H1 (cell line): Measurements from ENCODE around the gene L1TD1. TPM values are rescaled to one million over a fixed set of nuclear protein-coding genes. Genes with fewer than 3 reads are reported as not detected.

Experiments
- CTCF ChIA-PET: fragments of 300-600 bp; sonication (Branson Sonifier 250); formaldehyde crosslinking; loops from one replicate; lab custom pipeline; 2021; ENCODE audit not compliant: partially characterized antibody; lab: Charles Lee
- POLR2A ChIA-PET: fragments of 300-600 bp; sonication (Branson Sonifier 250); formaldehyde crosslinking; loops from one replicate; lab custom pipeline; 2021; ENCODE audit warnings: inconsistent platforms; ENCODE audit not compliant: partially characterized antibody; lab: Charles Lee
- DNase-seq, 2 experiments: peaks; one replicate each; pipeline versions ENCODE4 v3.0.0 to v3.0.0-alpha.2; 2010 to 2022; ENCODE audit warnings: low spot score in 2 of 2, low read depth in 1 of 2, mixed read lengths in 1 of 2
- FAIRE-seq: peaks from 2 replicates; lab custom pipeline; 2011; peaks lifted over from hg19 to GRCh38; lab: Jason Lieb, UNC
- H2AFZ ChIP-seq: 2 replicates; pipeline ENCODE4 v1.8.1; 2012; ENCODE audit warnings: low read length, inconsistent platforms
- H2AK5ac ChIP-seq: 2 replicates; pipeline ENCODE4 v1.6.1; 2013; ENCODE audit warnings: low read depth, low read length
- H2BK120ac ChIP-seq: replicated peaks from 2 replicates; pipeline ENCODE3; 2013; ENCODE audit warnings: low read depth, low read length, inconsistent platforms
- H2BK12ac ChIP-seq: 2 replicates; pipeline ENCODE4 v1.6.1; 2013; ENCODE audit warnings: low read depth, low read length
- H2BK15ac ChIP-seq: 2 replicates; pipeline ENCODE4 v1.6.1; 2013; ENCODE audit warnings: low read length
- H2BK20ac ChIP-seq: 2 replicates; pipeline ENCODE4 v1.6.1; 2013; ENCODE audit warnings: low read length
- H2BK5ac ChIP-seq: 2 replicates; pipeline ENCODE4 v1.6.1; 2013; ENCODE audit warnings: low read depth, low read length
- H3K14ac ChIP-seq: 2 replicates; pipeline ENCODE4 v1.6.1; 2013; ENCODE audit warnings: inconsistent platforms; ENCODE audit not compliant: insufficient read length
- H3K18ac ChIP-seq: 2 replicates; pipeline ENCODE4 v1.6.1; 2013; ENCODE audit warnings: low read length; ENCODE audit errors: extremely low read depth
- H3K23ac ChIP-seq: 2 replicates; pipeline ENCODE4 v1.6.1; 2013; ENCODE audit warnings: inconsistent platforms; ENCODE audit not compliant: insufficient read length
- H3K23me2 ChIP-seq: 2 replicates; pipeline ENCODE4 v1.6.1; 2013; ENCODE audit warnings: low read depth, low read length
- H3K27ac ChIP-seq: 2 replicates; pipeline ENCODE4 v1.6.1; 2011; ENCODE audit warnings: low read depth, low read length, inconsistent platforms
- H3K27me3 ChIP-seq, 4 experiments: replicated peaks in 1 of 4; 1 replicate in 1 of 4; 2 replicates in 3 of 4; pipeline versions ENCODE4 v1.6.1 to v1.8.1; 2011 to 2013; ENCODE audit warnings: low read length in 3 of 4, mild to moderate bottlenecking in 3 of 4, inconsistent platforms in 2 of 4, mixed read lengths in 2 of 4, moderate library complexity in 1 of 4; ENCODE audit not compliant: control insufficient read depth in 3 of 4, insufficient read depth in 3 of 4; ENCODE audit errors: extremely low read depth in 1 of 4
- H3K36me3 ChIP-seq, 4 experiments: 2 replicates each; pipeline versions ENCODE4 v1.6.1 to v1.8.1; 2011 to 2013; ENCODE audit warnings: mild to moderate bottlenecking in 4 of 4, low read length in 3 of 4, moderate library complexity in 2 of 4, control low read depth in 1 of 4, inconsistent platforms in 1 of 4; ENCODE audit not compliant: insufficient read depth in 4 of 4, control insufficient read depth in 2 of 4
- H3K4ac ChIP-seq: replicated peaks from 2 replicates; pipeline ENCODE3; 2013; ENCODE audit warnings: low read length, low read depth, mixed read lengths, inconsistent platforms; ENCODE audit not compliant: insufficient read length
- H3K4me1 ChIP-seq, 4 experiments: replicated peaks in 1 of 4; 1 replicate in 1 of 4; 2 replicates in 3 of 4; pipeline versions ENCODE4 v1.6.1 to v1.8.1; 2011 to 2013; ENCODE audit warnings: low read length in 3 of 4, inconsistent platforms in 2 of 4, mixed read lengths in 1 of 4; ENCODE audit not compliant: insufficient read depth in 4 of 4, control insufficient read depth in 3 of 4
- H3K4me2 ChIP-seq, 2 experiments: 2 replicates each; pipeline versions ENCODE4 v1.6.1 to v1.8.1; 2011 to 2013; ENCODE audit warnings: low read depth in 2 of 2, low read length in 2 of 2, control low read depth in 1 of 2, inconsistent platforms in 1 of 2, mild to moderate bottlenecking in 1 of 2; ENCODE audit not compliant: insufficient read depth in 1 of 2
- H3K4me3 ChIP-seq, 4 experiments: fragments of 200-600, 300-600 bp in 1 of 4; sonication (generic), shearing (Covaris generic), sonication (Bioruptor Twin) in 1 of 4; 2 replicates each; pipeline versions ENCODE4 v1.5.1 to v1.8.1; 2011 to 2016; ENCODE audit warnings: low read length in 4 of 4, low read depth in 3 of 4, control low read depth in 2 of 4, inconsistent platforms in 2 of 4, mild to moderate bottlenecking in 2 of 4, mixed read lengths in 1 of 4, moderate library complexity in 1 of 4; ENCODE audit not compliant: insufficient read depth in 2 of 4; ENCODE audit errors: extremely low read depth in 1 of 4
- H3K56ac ChIP-seq: replicated peaks from 2 replicates; pipeline ENCODE3; 2013; ENCODE audit warnings: low read depth, mild to moderate bottlenecking, mixed read lengths, low read length, inconsistent platforms; ENCODE audit not compliant: insufficient read length
- H3K79me1 ChIP-seq: 2 replicates; pipeline ENCODE4 v1.6.1; 2013; ENCODE audit warnings: low read depth, low read length, control low read depth
- H3K79me2 ChIP-seq, 2 experiments: 2 replicates each; pipeline versions ENCODE4 v1.6.1 to v1.8.1; 2012 to 2013; ENCODE audit warnings: low read length in 2 of 2, mild to moderate bottlenecking in 2 of 2, inconsistent platforms in 1 of 2; ENCODE audit not compliant: insufficient read depth in 2 of 2, control insufficient read depth in 1 of 2
- H3K9ac ChIP-seq, 4 experiments: replicated peaks in 1 of 4; 1 replicate in 1 of 4; 2 replicates in 3 of 4; pipeline versions ENCODE4 v1.6.1 to v1.8.1; 2011 to 2013; ENCODE audit warnings: low read depth in 3 of 4, low read length in 3 of 4, control low read depth in 2 of 4, mild to moderate bottlenecking in 2 of 4, moderate library complexity in 2 of 4, inconsistent platforms in 1 of 4; ENCODE audit errors: extremely low read depth in 1 of 4
- H3K9me3 ChIP-seq, 2 experiments: 2 replicates each; pipeline versions ENCODE4 v1.6.1 to v1.8.1; 2012 to 2013; ENCODE audit warnings: mild to moderate bottlenecking in 2 of 2, moderate library complexity in 2 of 2, control low read depth in 1 of 2, inconsistent platforms in 1 of 2, low read depth in 1 of 2, low read length in 1 of 2, mixed read lengths in 1 of 2; ENCODE audit not compliant: insufficient read depth in 2 of 2
- H4K20me1 ChIP-seq, 2 experiments: replicated peaks in 1 of 2; 2 replicates each; pipeline versions ENCODE3 to v1.8.1; 2011 to 2013; ENCODE audit warnings: inconsistent platforms in 2 of 2, low read length in 2 of 2, mild to moderate bottlenecking in 1 of 2; ENCODE audit not compliant: insufficient read depth in 2 of 2, control insufficient read depth in 1 of 2
- H4K5ac ChIP-seq: 2 replicates; pipeline ENCODE4 v1.6.1; 2013; ENCODE audit warnings: low read length, low read depth, mixed read lengths, inconsistent platforms; ENCODE audit not compliant: insufficient read length
- H4K8ac ChIP-seq: 2 replicates; pipeline ENCODE4 v1.8.0; 2013; ENCODE audit warnings: mild to moderate bottlenecking, moderate library complexity, low read length, inconsistent platforms; ENCODE audit not compliant: insufficient read depth; ENCODE audit errors: extremely low read depth
- H4K91ac ChIP-seq: replicated peaks from 2 replicates; pipeline ENCODE3; 2013; ENCODE audit warnings: low read length, mixed read lengths, inconsistent platforms; ENCODE audit not compliant: insufficient read length
- KDM5A ChIP-seq: fragments of 200-600 bp; IDR thresholded peaks from 2 replicates; pipeline ENCODE4 v1.7.1; 2012; ENCODE audit warnings: mild to moderate bottlenecking, low read length, inconsistent platforms, mixed read lengths
- WGBS, 2 experiments: shearing (Covaris generic) in 1 of 2; methylation state at CpG; one replicate each; pipeline versions ENCODE4 v1.1.6 to v1.1.7; 2013 to 2015; ENCODE audit warnings: low lambda C conversion rate in 2 of 2, mixed read lengths in 2 of 2, inconsistent platforms in 1 of 2, low coverage in 1 of 2, missing lambda C conversion rate in 1 of 2; ENCODE audit not compliant: insufficient replicate concordance in 2 of 2, insufficient coverage in 1 of 2, insufficient read length in 1 of 2; ENCODE audit errors: extremely low coverage in 1 of 2, missing lambda C conversion rate in 1 of 2; 5-methylcytosine and 5-hydroxymethylcytosine counted together
- polyA plus RNA-seq, 7 experiments: library from polyadenylated mRNA; depleted of rRNA in 3 of 7; stranded (reverse) in 5 of 7; unstranded in 2 of 7; fragments of >200 nt in 5 of 7; fragments of 200-250 nt in 2 of 7; gene quantifications; 1 replicate in 5 of 7; 2 replicates in 1 of 7; 4 replicates in 1 of 7; pipeline versions ENCODE4 v1.2.1 to v1.2.3, GENCODE V29; 2011 to 2013; ENCODE audit warnings: missing spikeins in 2 of 7, mixed read lengths in 2 of 7
- total RNA-seq: library from RNA; stranded (reverse); fragmentation: NEBNext Ultra II Directional; extraction: Animal tissue kit (Norgen Biotek cat#: 25700); gene quantifications from 2 replicates; pipeline ENCODE4 v1.2.1, GENCODE V29; 2021

The L1TD1 gene
- total and polyA plus RNA-seq, 2 of the 8 experiments (the other 6 are each of a cell fraction or from before 2014, with no cell fraction given), result 35.3 to 441 TPM

DNA sequence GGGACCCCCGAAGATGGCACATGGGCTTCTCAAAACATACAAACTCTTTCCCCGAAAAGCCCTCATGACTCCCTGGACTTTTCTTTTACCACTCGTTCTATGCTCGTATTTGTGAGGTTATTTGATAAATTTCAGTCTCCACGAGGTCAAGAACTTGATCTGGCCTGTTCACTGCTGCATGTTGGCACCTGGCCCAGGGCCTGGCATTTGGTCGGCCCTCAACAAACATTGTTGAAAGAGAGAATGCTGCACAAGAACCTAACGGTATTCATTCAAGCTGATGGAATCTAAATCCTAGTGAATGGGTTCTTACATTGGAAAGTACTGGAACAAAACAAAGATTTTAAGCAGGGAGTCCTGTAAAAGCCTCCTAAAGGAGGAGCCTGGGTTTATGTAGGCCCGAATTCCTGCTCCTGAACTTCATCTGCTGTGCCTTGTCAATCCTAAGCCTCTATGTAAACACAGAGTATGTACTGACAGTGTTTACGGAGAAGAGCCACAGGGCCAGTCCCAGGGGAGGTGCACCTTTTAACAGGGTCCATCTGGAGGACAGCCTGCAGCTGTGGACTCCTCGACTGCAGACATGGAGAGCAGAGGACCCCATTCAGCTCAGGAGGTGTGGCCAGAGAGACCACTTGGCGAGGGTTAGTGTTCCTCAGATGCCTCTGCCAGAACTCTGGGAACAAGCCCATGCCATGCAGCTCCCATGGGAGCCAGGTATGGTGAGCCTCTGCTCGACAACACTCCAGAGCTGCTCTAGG lies 46.9 kb downstream of the L1TD1 start:
- Histone ChIP-seq H3K23ac (no peak overlapping the region), H2BK120ac (no peak overlapping the region), H3K18ac (no peak overlapping the region), H4K5ac (no peak overlapping the region), H4K91ac (no peak overlapping the region), H2BK15ac (no peak overlapping the region), H3K56ac (no peak overlapping the region), H3K14ac (no peak overlapping the region), H2BK12ac (no peak overlapping the region), H2BK5ac (no peak overlapping the region), H3K4me3 (no peak overlapping the region), H2AK5ac (no peak overlapping the region), H3K36me3 (no peaks in the 10 kb centered on the region; a peak in 1 of 8 replicates), H3K23me2 (no peaks in the 10 kb centered on the region), H3K4ac (no peak overlapping the region), H4K20me1 (no peaks in the 10 kb centered on the region), H3K27me3 (no peaks in the 10 kb centered on the region; a peak in 1 of 7 replicates), H3K4me2 (no peak overlapping the region), H2AFZ (no peak overlapping the region), H3K79me2 (no peaks in the 10 kb centered on the region), H3K9ac (no peak overlapping the region), H3K9me3 (peaks cover 0 to 9% of the 10 kb centered on the region in 2 experiments; a peak in 1 of 4 replicates), H3K4me1 (peaks cover 0 to 9% (median 7%) of the 10 kb centered on the region in 4 experiments; a peak in 6 of 7 replicates), H3K79me1 (no peaks in the 10 kb centered on the region), H2BK20ac (no peak overlapping the region), H3K27ac (no peak overlapping the region), H4K8ac (no peak overlapping the region)
- ChIA-PET POLR2A (interaction anchor here (0.9 to 2.2 kb wide), 6 partner anchors 8 to 37 kb away, joined by 3 to 7 read pairs (median 6); no protein-coding TSS in a partner anchor), CTCF (interaction anchor here (0.9 to 2.4 kb wide), 7 partner anchors 11 to 153 kb away, joined by 3 to 5 read pairs (median 4); no protein-coding TSS in a partner anchor)
- FAIRE-seq, result no peak
- DNase-seq, result no peak
- 86% methylated on average over 12 of the region's 12 CpGs; no CpG with 5 or more reads in 1 of the 2 experiments for WGBS, 2 experiments
- TF ChIP-seq KDM5A, result no peak
